ENCODE measurements around the gene TRNP1. TPM values are rescaled to one million over a fixed set of nuclear protein-coding genes. Genes with fewer than 3 reads are reported as not detected.

The TRNP1 gene
- total RNA-seq, 2 experiments from 2014 or later = 0.19 to 0.20 TPM

GRCh38 chr1:27044613-27045151 lies 51.2 kb downstream of the TRNP1 start:
- DNase-seq = peak; percentile 77 to 95 (median 90)
- no peaks in the 10 kb centered on the region for H3K27me3 Mint-ChIP-seq
- H3K27ac ChIP-seq (ENCODE audit: low read depth in 1 of 2, low read length in 2 of 2) = no peak overlapping the region
- peaks cover 21% of the 10 kb centered on the region for H3K4me1 Mint-ChIP-seq (ENCODE audit: low read depth)
- H3K36me3 Mint-ChIP-seq (ENCODE audit: low read depth) = no peaks in the 10 kb centered on the region
- H3K27me3 ChIP-seq (ENCODE audit: control insufficient read depth in 1 of 2, insufficient read depth in 2 of 2, low read length in 2 of 2) = no peaks in the 10 kb centered on the region
- peak overlapping the region; percentile 36 for H3K4me3 ChIP-seq (ENCODE audit: low read length)
- H3K4me1 ChIP-seq (ENCODE audit: insufficient read depth, low read length) = peaks cover 20% of the 10 kb centered on the region
- intact Hi-C loops (cut with DNase I, micrococcal nuclease) = loop anchor here (1.0 to 5.0 kb wide), 5 partner anchors 53 to 353 kb away; no protein-coding TSS in a partner anchor
- ChIA-PET POLR2A (interaction anchor here (1.0 to 1.4 kb wide), 2 partner anchors 53 to 238 kb away, joined by 3 read pairs; no protein-coding TSS in a partner anchor), CTCF (interaction anchor here (0.6 to 2.3 kb wide), 24 partner anchors 9 to 247 kb away, joined by 3 to 24 read pairs (median 4); partner anchors contain the start of genes SLC9A1 and TRNP1)
- peak overlapping the region; percentile 39 for H3K4me3 Mint-ChIP-seq
- peak; percentile 91 for TF ChIP-seq CTCF (IDR thresholded peaks at IDR 0.05)
- no peaks in the 10 kb centered on the region for H3K9me3 Mint-ChIP-seq
- no peaks in the 10 kb centered on the region for H3K36me3 ChIP-seq (ENCODE audit: insufficient read depth, low read length)
- no peaks in the 10 kb centered on the region for H3K9me3 ChIP-seq (ENCODE audit: control insufficient read depth in 1 of 2, insufficient read depth in 1 of 2, low read length in 2 of 2)
- H3K27ac Mint-ChIP-seq = no peak overlapping the region
- peak; percentile 93 for ATAC-seq (ENCODE audit: poor library complexity)

- no peaks in the 10 kb centered on the region for H3K9me3 Mint-ChIP-seq
- peaks cover 21% of the 10 kb centered on the region for H3K4me1 Mint-ChIP-seq (ENCODE audit: low read depth)
- H3K27me3 Mint-ChIP-seq = no peaks in the 10 kb centered on the region
- Histone ChIP-seq H3K4me3 (ENCODE audit: low read length) (no peak overlapping the region), H3K9me3 (ENCODE audit: control insufficient read depth in 1 of 2, insufficient read depth in 1 of 2, low read length in 2 of 2) (no peaks in the 10 kb centered on the region), H3K36me3 (ENCODE audit: insufficient read depth, low read length) (no peaks in the 10 kb centered on the region), H3K27me3 (ENCODE audit: control insufficient read depth in 1 of 2, insufficient read depth in 2 of 2, low read length in 2 of 2) (no peaks in the 10 kb centered on the region), H3K27ac (ENCODE audit: low read depth in 1 of 2, low read length in 2 of 2) (no peak overlapping the region), H3K4me1 (ENCODE audit: insufficient read depth, low read length) (peaks cover 20% of the 10 kb centered on the region)
- ATAC-seq (ENCODE audit: poor library complexity) = peak; percentile 47
- peak; percentile 36 to 84 (median 60) for DNase-seq
- POLR2A ChIA-PET = interaction anchor here (0.6 kb wide), 1 partner anchor 51 kb away, joined by 5 read pairs; no protein-coding TSS in a partner anchor
- H3K4me3 Mint-ChIP-seq = no peak overlapping the region
- H3K36me3 Mint-ChIP-seq (ENCODE audit: low read depth) = no peaks in the 10 kb centered on the region
- TF ChIP-seq CTCF (IDR thresholded peaks at IDR 0.05) = peak; percentile 96
- intact Hi-C loops (cut with DNase I, micrococcal nuclease) = loop anchor here in 1 of 2 experiments (2.0 kb wide), 1 partner anchor 239 kb away; no protein-coding TSS in a partner anchor
- CTCF ChIA-PET = interaction anchor here (0.6 to 2.3 kb wide), 25 partner anchors 9 to 1386 kb away, joined by 3 to 16 read pairs (median 3); partner anchors contain the start of gene TRNP1
- H3K27ac Mint-ChIP-seq = no peak overlapping the region
Measured at GRCh38 chr1:27045973-27046558, 52.6 kb downstream of the TRNP1 start.

DNA sequence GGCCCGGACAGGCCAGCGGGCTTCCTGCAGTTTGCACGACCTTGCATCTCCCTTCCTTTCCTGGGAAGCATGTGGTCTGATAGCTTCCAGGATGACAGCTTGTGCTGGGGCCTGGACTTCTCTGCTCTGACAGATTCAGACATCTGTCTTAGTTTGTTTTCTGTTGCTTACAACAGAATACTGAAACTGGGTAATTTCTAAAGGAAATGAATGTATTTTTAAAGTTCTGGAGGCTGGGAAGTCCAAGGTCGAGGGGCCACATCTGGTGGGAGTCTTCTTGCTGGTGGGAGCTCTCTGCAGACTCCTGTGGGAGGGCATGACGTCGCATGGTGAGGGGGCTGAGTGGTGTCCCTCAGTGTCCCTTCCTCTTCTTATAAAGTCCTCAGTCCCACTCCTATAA lies 54.4 kb downstream of the TRNP1 start:
- peaks cover 21% of the 10 kb centered on the region for H3K4me1 Mint-ChIP-seq (ENCODE audit: low read depth)
- H3K27ac Mint-ChIP-seq = no peak overlapping the region
- H3K9me3 Mint-ChIP-seq = no peaks in the 10 kb centered on the region
- no peak for TF ChIP-seq CTCF (IDR thresholded peaks at IDR 0.05)
- H3K4me3 Mint-ChIP-seq = no peak overlapping the region
- no peaks in the 10 kb centered on the region for H3K36me3 Mint-ChIP-seq (ENCODE audit: low read depth)
- Histone ChIP-seq H3K9me3 (ENCODE audit: control insufficient read depth in 1 of 2, insufficient read depth in 1 of 2, low read length in 2 of 2) (no peaks in the 10 kb centered on the region), H3K27me3 (ENCODE audit: control insufficient read depth in 1 of 2, insufficient read depth in 2 of 2, low read length in 2 of 2) (no peaks in the 10 kb centered on the region), H3K4me3 (ENCODE audit: low read length) (no peak overlapping the region), H3K27ac (ENCODE audit: low read depth in 1 of 2, low read length in 2 of 2) (no peak overlapping the region), H3K4me1 (ENCODE audit: insufficient read depth, low read length) (peaks cover 20% of the 10 kb centered on the region), H3K36me3 (ENCODE audit: insufficient read depth, low read length) (no peaks in the 10 kb centered on the region)
- no peak for ATAC-seq (ENCODE audit: poor library complexity)
- intact Hi-C loops (cut with DNase I, micrococcal nuclease) = no loop called here
- POLR2A ChIA-PET = no interaction called here
- DNase-seq = no peak
- no peaks in the 10 kb centered on the region for H3K27me3 Mint-ChIP-seq
- CTCF ChIA-PET = no interaction called here
